ENCODE data around the gene ERC1.
"Not testable (repeated sequence)": the region's sequence is repeated elsewhere in the genome, so short reads cannot be mapped to it uniquely, and the experiment has no call there.

ERC1 gene

GRCh38 chr12:1350055-1350933, 359.3 kb downstream of the ERC1 start:
- TF ChIP-seq MAX (IDR thresholded peaks at IDR 0.05; ENCODE audit: low read depth, low read length) = no peak
- no peak for TF ChIP-seq POLR2A (IDR thresholded peaks at IDR 0.05; ENCODE audit: extremely low read depth, insufficient read length)
- no peak for TF ChIP-seq CTCF (IDR thresholded peaks at IDR 0.05; ENCODE audit: low read depth, low read length)
- no peak for TF ChIP-seq MYC (IDR thresholded peaks at IDR 0.05; ENCODE audit: low read depth, low read length)
- DNase-seq (ENCODE audit: low read depth) = no peak
- H3K4me3 ChIP-seq (ENCODE audit: low read depth, low read length) = no peak overlapping the region

GRCh38 chr12:1350934-1351240, 359.9 kb downstream of the ERC1 start:
- TF ChIP-seq POLR2A (IDR thresholded peaks at IDR 0.05; ENCODE audit: extremely low read depth, insufficient read length) (no peak), MYC (IDR thresholded peaks at IDR 0.05; ENCODE audit: low read depth, low read length) (no peak), CTCF (IDR thresholded peaks at IDR 0.05; ENCODE audit: low read depth, low read length) (no peak), MAX (IDR thresholded peaks at IDR 0.05; ENCODE audit: low read depth, low read length) (no peak)
- H3K4me3 ChIP-seq (ENCODE audit: low read depth, low read length) = no peak overlapping the region
- DNase-seq (ENCODE audit: low read depth) = no peak

GRCh38 chr12:1351926-1352325, 360.9 kb downstream of the ERC1 start:
- no peak overlapping the region for H3K4me3 ChIP-seq (ENCODE audit: low read depth, low read length)
- TF ChIP-seq POLR2A (IDR thresholded peaks at IDR 0.05; ENCODE audit: extremely low read depth, insufficient read length) (no peak), MAX (IDR thresholded peaks at IDR 0.05; ENCODE audit: low read depth, low read length) (no peak), CTCF (IDR thresholded peaks at IDR 0.05; ENCODE audit: low read depth, low read length) (no peak), MYC (IDR thresholded peaks at IDR 0.05; ENCODE audit: low read depth, low read length) (no peak)
- no peak for DNase-seq (ENCODE audit: low read depth)

- TF ChIP-seq MAX (IDR thresholded peaks at IDR 0.05; ENCODE audit: low read depth, low read length) = no peak
- no peak for TF ChIP-seq MYC (IDR thresholded peaks at IDR 0.05; ENCODE audit: low read depth, low read length)
- no peak for TF ChIP-seq CTCF (IDR thresholded peaks at IDR 0.05; ENCODE audit: low read depth, low read length)
- TF ChIP-seq POLR2A (IDR thresholded peaks at IDR 0.05; ENCODE audit: extremely low read depth, insufficient read length) = no peak
- H3K4me3 ChIP-seq (ENCODE audit: low read depth, low read length) = no peak overlapping the region
- no peak for DNase-seq (ENCODE audit: low read depth)
Measured at GRCh38 chr12:1353451-1353850, 362.4 kb downstream of the ERC1 start.

- DNase-seq (ENCODE audit: low read depth) = no peak
- H3K4me3 ChIP-seq (ENCODE audit: low read depth, low read length) = no peak overlapping the region
- no peak for TF ChIP-seq MYC (IDR thresholded peaks at IDR 0.05; ENCODE audit: low read depth, low read length)
- TF ChIP-seq CTCF (IDR thresholded peaks at IDR 0.05; ENCODE audit: low read depth, low read length) = no peak
- no peak for TF ChIP-seq MAX (IDR thresholded peaks at IDR 0.05; ENCODE audit: low read depth, low read length)
- TF ChIP-seq POLR2A (IDR thresholded peaks at IDR 0.05; ENCODE audit: extremely low read depth, insufficient read length) = no peak
Measured at GRCh38 chr12:1355396-1355795, 364.4 kb downstream of the ERC1 start.

GRCh38 chr12:1355871-1356270, 364.8 kb downstream of the ERC1 start:
- not testable (repeated sequence) for DNase-seq (ENCODE audit: low read depth); H3K4me3 ChIP-seq (ENCODE audit: low read depth, low read length)

Measured in NB4 (cell line).